GM23338 (cell line): ENCODE results near the gene GRB14. TPM values are rescaled to one million over a fixed set of nuclear protein-coding genes. Genes with fewer than 3 reads are reported as not detected.

Experiments
- ATAC-seq: fragments of 200-7000 bp; cut with Tn5 transposase; 3 replicates; pipeline ENCODE4 v1.9.1; 2020
- DNase-seq: peaks from one replicate; pipeline ENCODE4 v3.0.0-alpha.2; 2015; ENCODE audit warnings: low spot score
- H2AFZ ChIP-seq: fragments of 200-600 bp; sonication (generic); 2 replicates; pipeline ENCODE4 v1.8.0; 2016; ENCODE audit warnings: antibody characterized with exemption, mild to moderate bottlenecking, moderate library complexity
- H3F3A ChIP-seq: fragments of 200-600 bp; sonication (generic); replicated peaks from 2 replicates; pipeline ENCODE4 v1.8.0; 2017; ENCODE audit warnings: antibody characterized with exemption, mixed run types, low read depth
- H3K27ac ChIP-seq: fragments of 200-600 bp; sonication (generic); 2 replicates; pipeline ENCODE4 v1.6.1; 2016; ENCODE audit warnings: low read depth
- H3K27me3 ChIP-seq: fragments of 200-600 bp; sonication (generic); 2 replicates; pipeline ENCODE4 v1.8.0; 2016; ENCODE audit warnings: mild to moderate bottlenecking, mixed run types, moderate library complexity; ENCODE audit not compliant: insufficient read depth
- H3K36me3 ChIP-seq: fragments of 200-600 bp; sonication (generic); 2 replicates; pipeline ENCODE4 v1.8.0; 2016; ENCODE audit warnings: mild to moderate bottlenecking; ENCODE audit not compliant: insufficient read depth
- H3K4me1 ChIP-seq: fragments of 200-600 bp; sonication (generic); 2 replicates; pipeline ENCODE4 v1.8.0; 2016; ENCODE audit warnings: mild to moderate bottlenecking, moderate library complexity; ENCODE audit not compliant: insufficient read depth
- H3K4me2 ChIP-seq: fragments of 200-600 bp; sonication (generic); 2 replicates; pipeline ENCODE4 v1.7.1; 2017; ENCODE audit warnings: mixed run types
- H3K4me3 ChIP-seq: fragments of 200-600 bp; sonication (generic); 2 replicates; pipeline ENCODE4 v1.6.1; 2016; ENCODE audit warnings: mixed run types
- H3K79me2 ChIP-seq: fragments of 200-600 bp; sonication (generic); replicated peaks from 2 replicates; pipeline ENCODE4 v1.8.0; 2017; ENCODE audit warnings: mild to moderate bottlenecking; ENCODE audit not compliant: insufficient read depth
- H3K9me2 ChIP-seq: fragments of 200-600 bp; sonication (generic); 2 replicates; pipeline ENCODE4 v1.8.0; 2017; ENCODE audit not compliant: insufficient read depth
- H4K20me1 ChIP-seq: fragments of 200-600 bp; sonication (generic); replicated peaks from 2 replicates; pipeline ENCODE4 v1.8.0; 2017; ENCODE audit warnings: mild to moderate bottlenecking; ENCODE audit not compliant: insufficient read depth
- H3K27ac Mint-ChIP-seq: 2 replicates; pipeline ENCODE4 v1.8.0; 2020; ENCODE audit warnings: inconsistent platforms, mild to moderate bottlenecking, moderate library complexity, mixed read lengths
- H3K27me3 Mint-ChIP-seq: 3 replicates; pipeline ENCODE4 v1.8.0; 2022; ENCODE audit warnings: low read depth, mild to moderate bottlenecking, moderate library complexity, mixed read lengths, inconsistent platforms; ENCODE audit not compliant: insufficient read depth, poor library complexity
- H3K36me3 Mint-ChIP-seq: 3 replicates; pipeline ENCODE4 v1.8.0; 2021; ENCODE audit warnings: low read depth, mild to moderate bottlenecking, inconsistent platforms, moderate library complexity, mixed read lengths
- H3K4me1 Mint-ChIP-seq: 3 replicates; pipeline ENCODE4 v1.8.0; 2020; ENCODE audit warnings: mild to moderate bottlenecking, inconsistent platforms, mixed read lengths
- H3K4me3 Mint-ChIP-seq: 3 replicates; pipeline ENCODE4 v1.8.0; 2021; ENCODE audit warnings: moderate library complexity, mild to moderate bottlenecking, inconsistent platforms, mixed read lengths
- H3K9me3 Mint-ChIP-seq: 3 replicates; pipeline ENCODE4 v1.8.0; 2020; ENCODE audit warnings: moderate library complexity, mild to moderate bottlenecking, inconsistent platforms, mixed read lengths
- CTCF ChIP-seq, 2 experiments: fragments of 200-600 bp in 1 of 2; sonication (generic) in 1 of 2; conservative IDR thresholded peaks; 2 replicates each; pipeline versions ENCODE4 v1.5.1 to v1.6.1; 2016 to 2017; ENCODE audit warnings: antibody characterized with exemption in 2 of 2, low read depth in 2 of 2, mild to moderate bottlenecking in 2 of 2, moderate library complexity in 1 of 2
- ETS1 ChIP-seq: IDR thresholded peaks from 2 replicates; pipeline ENCODE4 v1.6.1; 2016; ENCODE audit warnings: antibody characterized with exemption
- EZH2 ChIP-seq: fragments of 200-600 bp; sonication (generic); IDR thresholded peaks from one replicate; pipeline ENCODE4 v1.8.0; 2017; ENCODE audit warnings: antibody characterized with exemption, mild to moderate bottlenecking, low read depth; ENCODE audit not compliant: unreplicated experiment
- JUNB ChIP-seq: IDR thresholded peaks from one replicate; pipeline ENCODE4 v1.6.1; 2016; ENCODE audit warnings: antibody characterized with exemption; ENCODE audit not compliant: unreplicated experiment
- NANOG ChIP-seq: IDR thresholded peaks from 2 replicates; pipeline ENCODE4 v1.6.1; 2016; ENCODE audit warnings: antibody characterized with exemption, borderline replicate concordance
- POLR2AphosphoS5 ChIP-seq: IDR thresholded peaks from 2 replicates; pipeline ENCODE4 v1.6.1; 2016; ENCODE audit warnings: antibody characterized with exemption, low read depth
- REST ChIP-seq: IDR thresholded peaks from one replicate; pipeline ENCODE4 v1.6.1; 2018; ENCODE audit warnings: antibody characterized with exemption; ENCODE audit not compliant: unreplicated experiment
- STAT1 ChIP-seq: IDR thresholded peaks from one replicate; pipeline ENCODE4 v1.6.1; 2016; ENCODE audit warnings: antibody characterized with exemption; ENCODE audit not compliant: unreplicated experiment
- ZNF331 ChIP-seq: fragments of 250-450 bp; sonication (Bioruptor Pico); IDR thresholded peaks from 2 replicates; pipeline ENCODE4 v1.5.0; 2020; ENCODE audit warnings: low read depth, mild to moderate bottlenecking, moderate library complexity
- polyA plus RNA-seq: library from polyadenylated mRNA; unstranded; fragments of >200 nt; fragmentation: Nextera tagmentation; extraction: Ambion mirVana; gene quantifications from 2 replicates; pipeline ENCODE4 v1.2.1, GENCODE V29; 2016
- total RNA-seq: library from RNA; depleted of rRNA; stranded (reverse); fragments of >200 nt; shearing (Covaris generic); gene quantifications from 2 replicates; pipeline ENCODE4 v1.2.3, GENCODE V29; 2014

GRB14 gene
- total and polyA plus RNA-seq, 2 experiments from 2014 or later, result 16.0 to 28.9 TPM

- no peaks in the 10 kb centered on the region for H4K20me1 ChIP-seq
- no peak for TF ChIP-seq CTCF (conservative IDR thresholded peaks at IDR 0.05; ENCODE audit: low read depth in 2 of 2)
- no peak for TF ChIP-seq STAT1
- no peak overlapping the region for H3K4me3 ChIP-seq
- no peaks in the 10 kb centered on the region for H3K27me3 ChIP-seq
- H3K9me3 Mint-ChIP-seq, result no peaks in the 10 kb centered on the region
- H3K4me3 Mint-ChIP-seq, result no peak overlapping the region
- no peak overlapping the region for H3K27ac Mint-ChIP-seq
- no peaks in the 10 kb centered on the region for H3K9me2 ChIP-seq
- H3K4me2 ChIP-seq, result no peak overlapping the region
- no peaks in the 10 kb centered on the region for H3K36me3 ChIP-seq
- no peaks in the 10 kb centered on the region for H3K36me3 Mint-ChIP-seq
- ATAC-seq (no peak), DNase-seq (no peak)
- H3F3A ChIP-seq, result no peaks in the 10 kb centered on the region
- no peaks in the 10 kb centered on the region for H3K27me3 Mint-ChIP-seq
- H3K79me2 ChIP-seq, result no peaks in the 10 kb centered on the region
- no peak overlapping the region for H2AFZ ChIP-seq
- no peaks in the 10 kb centered on the region for H3K4me1 ChIP-seq
- no peaks in the 10 kb centered on the region for H3K4me1 Mint-ChIP-seq
- H3K27ac ChIP-seq, result no peak overlapping the region
These were observed 143.1 kb downstream of the GRB14 start for GRCh38 chr2:164478205-164478604.

- Histone ChIP-seq H3K9me2 (no peaks in the 10 kb centered on the region), H3K79me2 (no peaks in the 10 kb centered on the region), H3K4me1 (peaks cover 3% of the 10 kb centered on the region; the same call in 1 of the 2 replicates), H3K4me2 (no peak overlapping the region), H3F3A (no peaks in the 10 kb centered on the region), H3K27me3 (no peaks in the 10 kb centered on the region), H4K20me1 (no peaks in the 10 kb centered on the region), H3K4me3 (no peak overlapping the region), H2AFZ (no peak overlapping the region), H3K36me3 (no peaks in the 10 kb centered on the region), H3K27ac (no peak overlapping the region)
- no peak overlapping the region for H3K4me3 Mint-ChIP-seq
- H3K9me3 Mint-ChIP-seq, result no peaks in the 10 kb centered on the region
- H3K4me1 Mint-ChIP-seq, result no peaks in the 10 kb centered on the region
- no peaks in the 10 kb centered on the region for H3K36me3 Mint-ChIP-seq
- ATAC-seq, result no peak
- H3K27me3 Mint-ChIP-seq, result no peaks in the 10 kb centered on the region
- H3K27ac Mint-ChIP-seq, result no peak overlapping the region
- no peak for DNase-seq
- TF ChIP-seq POLR2AphosphoS5, result no peak
- no peak for TF ChIP-seq ETS1
- TF ChIP-seq REST, result no peak
- TF ChIP-seq ZNF331, result no peak
- no peak for TF ChIP-seq JUNB
- no peak for TF ChIP-seq NANOG
- TF ChIP-seq CTCF (conservative IDR thresholded peaks at IDR 0.05; ENCODE audit: low read depth in 2 of 2), result no peak
- TF ChIP-seq STAT1, result no peak
- no peak for TF ChIP-seq EZH2
These were observed 146.4 kb downstream of the GRB14 start for GRCh38 chr2:164474873-164475272.
